Activated naive CD8-positive, alpha-beta T cell treated with anti-CD3 and anti-CD28 coated beads, Interleukin-2, amount 50 U/mL, for 24 hours (primary cell): ENCODE results near the gene BCOR.

Experiments used
- ATAC-seq: fragments of 150-1000 bp; cut with Tn5 transposase; one replicate; pipeline ENCODE4 v1.10.0; 2021
- DNase-seq: peaks from one replicate; pipeline ENCODE4 v3.0.0; 2021
- H3K27ac Mint-ChIP-seq: one replicate; pipeline ENCODE4 v1.8.0; 2021; ENCODE audit warnings: mild to moderate bottlenecking, mixed read lengths
- H3K27me3 Mint-ChIP-seq: one replicate; pipeline ENCODE4 v1.8.0; 2021; ENCODE audit warnings: mixed read lengths
- H3K36me3 Mint-ChIP-seq: one replicate; pipeline ENCODE4 v1.8.0; 2021; ENCODE audit warnings: low read depth, mixed read lengths
- H3K4me1 Mint-ChIP-seq: one replicate; pipeline ENCODE4 v1.8.0; 2021; ENCODE audit warnings: mixed read lengths
- H3K4me3 Mint-ChIP-seq: one replicate; pipeline ENCODE4 v1.8.0; 2021; ENCODE audit warnings: mild to moderate bottlenecking, moderate library complexity, mixed read lengths
- H3K9me3 Mint-ChIP-seq: one replicate; pipeline ENCODE4 v1.8.0; 2021; ENCODE audit warnings: mixed read lengths

The BCOR gene

GRCh38 chrX:40096395-40097091, 1.2 kb downstream of the BCOR start:
- Mint-ChIP-seq H3K4me3 (peak overlapping the region; percentile 86), H3K27ac (peak overlapping the region; percentile 88), H3K27me3 (no peaks in the 10 kb centered on the region), H3K36me3 (peaks cover 5% of the 10 kb centered on the region), H3K9me3 (no peaks in the 10 kb centered on the region), H3K4me1 (peaks cover 35% of the 10 kb centered on the region)
- DNase-seq = peak; percentile 70
- peak; percentile 12 for ATAC-seq

DNA sequence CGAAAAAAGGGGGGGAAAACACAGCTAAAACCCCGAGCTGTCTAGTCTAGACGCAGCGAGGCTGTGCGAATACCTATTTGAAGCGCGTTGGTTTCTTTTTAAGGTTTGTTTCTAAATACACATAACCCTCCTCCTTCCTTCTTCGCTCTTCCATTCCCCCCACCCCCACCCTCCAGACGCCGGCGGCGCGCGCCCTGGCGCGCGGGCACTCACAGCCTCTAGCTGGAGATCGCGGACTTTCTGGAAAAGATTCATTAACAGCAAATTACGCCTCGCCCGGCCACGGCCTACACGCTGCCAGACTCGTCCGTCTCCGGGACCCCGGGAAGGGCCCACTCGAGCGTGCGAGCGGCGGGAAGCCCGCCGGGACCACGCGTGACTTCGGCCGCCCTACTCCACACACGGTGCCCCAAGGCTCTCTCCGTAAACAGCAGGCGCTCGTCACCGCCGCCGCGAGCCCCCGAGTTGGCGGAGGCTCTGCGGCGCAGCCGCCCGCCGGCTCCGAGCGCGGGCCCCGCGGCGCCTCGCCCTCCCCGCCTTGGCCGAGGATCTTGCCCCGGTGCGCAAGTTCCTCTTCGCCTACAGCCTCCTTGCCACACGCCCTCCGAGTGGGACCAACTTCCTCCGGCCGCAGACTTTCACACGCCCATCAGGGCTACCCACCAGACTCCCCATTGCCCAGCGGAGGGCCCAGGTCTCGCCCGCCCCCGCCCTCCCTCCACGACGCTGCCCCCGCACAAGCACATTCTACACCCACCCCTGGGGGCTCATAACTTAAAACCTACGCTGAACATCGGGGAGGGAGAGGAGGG, 2.0 kb downstream of the BCOR start:
- ATAC-seq = no peak

DNA sequence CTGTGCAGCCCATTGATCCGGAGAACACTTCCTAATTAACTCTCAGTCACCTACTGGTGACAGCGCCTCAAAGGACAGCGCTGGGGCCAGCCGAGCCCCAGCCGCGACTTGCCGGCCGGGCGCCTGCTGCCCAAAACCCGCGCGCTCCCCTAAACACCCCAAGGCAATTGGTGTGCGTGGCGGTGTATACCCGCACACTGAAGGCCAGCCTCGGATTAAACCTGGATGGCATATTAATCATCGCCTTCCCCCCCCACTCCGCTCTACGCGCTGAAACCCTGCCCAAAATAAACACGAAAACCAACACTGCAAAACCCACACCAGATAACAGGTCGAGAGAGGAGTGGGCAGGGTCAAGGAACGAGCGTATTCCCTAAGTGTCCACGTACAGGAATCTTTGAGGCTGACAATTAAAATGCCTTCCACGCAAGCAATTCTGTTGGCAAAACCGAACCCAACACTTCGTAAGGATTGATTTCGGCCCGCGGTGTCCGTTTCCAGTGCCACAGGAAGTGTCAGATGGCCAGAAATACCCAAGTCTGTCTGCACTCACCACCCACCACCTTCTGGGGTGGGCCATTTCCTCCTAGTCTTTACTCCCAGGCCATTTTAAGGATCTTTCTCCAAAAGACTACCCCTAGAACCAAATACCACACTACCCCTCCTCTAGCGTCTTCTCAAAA, 2.7 kb downstream of the BCOR start:
- Mint-ChIP-seq H3K4me3 (peak overlapping the region; percentile 86), H3K36me3 (peaks cover 7% of the 10 kb centered on the region), H3K27me3 (no peaks in the 10 kb centered on the region), H3K27ac (peak overlapping the region; percentile 88), H3K9me3 (no peaks in the 10 kb centered on the region), H3K4me1 (peaks cover 40% of the 10 kb centered on the region)
- no peak for DNase-seq
- no peak for ATAC-seq

More for the DNA sequence above, 2.0 kb downstream of the BCOR start:
- peak; percentile 27 for DNase-seq
- Mint-ChIP-seq H3K27me3 (no peaks in the 10 kb centered on the region), H3K36me3 (peaks cover 6% of the 10 kb centered on the region), H3K27ac (peak overlapping the region; percentile 88), H3K9me3 (no peaks in the 10 kb centered on the region), H3K4me3 (peak overlapping the region; percentile 86), H3K4me1 (peaks cover 41% of the 10 kb centered on the region)

GRCh38 chrX:40094041-40094899, 3.5 kb downstream of the BCOR start:
- H3K27ac Mint-ChIP-seq = no peak overlapping the region
- H3K36me3 Mint-ChIP-seq = peaks cover 7% of the 10 kb centered on the region
- no peaks in the 10 kb centered on the region for H3K9me3 Mint-ChIP-seq
- H3K4me3 Mint-ChIP-seq = peak overlapping the region; percentile 86
- DNase-seq (no peak), ATAC-seq (no peak)
- peaks cover 37% of the 10 kb centered on the region for H3K4me1 Mint-ChIP-seq
- no peaks in the 10 kb centered on the region for H3K27me3 Mint-ChIP-seq

DNA sequence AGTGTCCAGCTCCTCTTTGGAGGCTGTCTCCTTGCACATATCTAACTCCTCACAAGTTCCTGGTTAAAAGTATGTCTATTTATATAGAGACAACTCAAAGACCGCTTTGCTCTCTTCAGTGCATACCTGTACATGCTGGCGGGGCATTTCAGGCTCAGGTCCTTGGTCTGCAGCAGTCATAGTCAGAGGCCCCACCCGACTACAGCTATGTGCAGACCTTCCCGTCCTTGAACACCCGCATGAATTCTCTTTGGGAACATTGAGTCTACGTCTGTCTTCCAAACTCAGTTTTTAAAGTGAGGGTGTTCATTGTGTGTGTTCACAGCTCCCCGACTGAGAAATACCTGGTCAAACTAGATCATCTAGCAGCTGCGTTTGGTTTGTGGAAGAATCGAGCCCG, 4.2 kb downstream of the BCOR start:
- DNase-seq = no peak

GRCh38 chrX:40092808-40093435, 4.8 kb downstream of the BCOR start:
- Mint-ChIP-seq H3K9me3 (no peaks in the 10 kb centered on the region), H3K27ac (no peak overlapping the region), H3K36me3 (peaks cover 7% of the 10 kb centered on the region), H3K4me1 (peaks cover 45% of the 10 kb centered on the region), H3K4me3 (peak overlapping the region; percentile 54), H3K27me3 (no peaks in the 10 kb centered on the region)
- DNase-seq (no peak), ATAC-seq (peak; percentile 7)

More for the DNA sequence above, 4.2 kb downstream of the BCOR start:
- Mint-ChIP-seq H3K9me3 (no peaks in the 10 kb centered on the region), H3K36me3 (peaks cover 7% of the 10 kb centered on the region), H3K4me3 (peak overlapping the region; percentile 86), H3K27me3 (no peaks in the 10 kb centered on the region), H3K27ac (no peak overlapping the region), H3K4me1 (peaks cover 41% of the 10 kb centered on the region)
- no peak for ATAC-seq

GRCh38 chrX:40091691-40092421, 5.9 kb downstream of the BCOR start:
- no peak overlapping the region for H3K27ac Mint-ChIP-seq
- DNase-seq = no peak
- no peaks in the 10 kb centered on the region for H3K27me3 Mint-ChIP-seq
- no peak for ATAC-seq
- no peak overlapping the region for H3K4me3 Mint-ChIP-seq
- H3K9me3 Mint-ChIP-seq = no peaks in the 10 kb centered on the region
- H3K36me3 Mint-ChIP-seq = peaks cover 7% of the 10 kb centered on the region
- H3K4me1 Mint-ChIP-seq = peaks cover 48% of the 10 kb centered on the region

GRCh38 chrX:40090961-40091360, 6.8 kb downstream of the BCOR start:
- DNase-seq (no peak), ATAC-seq (no peak)
- Mint-ChIP-seq H3K4me3 (peak overlapping the region; percentile 69), H3K27ac (no peak overlapping the region), H3K27me3 (no peaks in the 10 kb centered on the region), H3K9me3 (no peaks in the 10 kb centered on the region), H3K36me3 (peaks cover 7% of the 10 kb centered on the region), H3K4me1 (peaks cover 55% of the 10 kb centered on the region)

DNA sequence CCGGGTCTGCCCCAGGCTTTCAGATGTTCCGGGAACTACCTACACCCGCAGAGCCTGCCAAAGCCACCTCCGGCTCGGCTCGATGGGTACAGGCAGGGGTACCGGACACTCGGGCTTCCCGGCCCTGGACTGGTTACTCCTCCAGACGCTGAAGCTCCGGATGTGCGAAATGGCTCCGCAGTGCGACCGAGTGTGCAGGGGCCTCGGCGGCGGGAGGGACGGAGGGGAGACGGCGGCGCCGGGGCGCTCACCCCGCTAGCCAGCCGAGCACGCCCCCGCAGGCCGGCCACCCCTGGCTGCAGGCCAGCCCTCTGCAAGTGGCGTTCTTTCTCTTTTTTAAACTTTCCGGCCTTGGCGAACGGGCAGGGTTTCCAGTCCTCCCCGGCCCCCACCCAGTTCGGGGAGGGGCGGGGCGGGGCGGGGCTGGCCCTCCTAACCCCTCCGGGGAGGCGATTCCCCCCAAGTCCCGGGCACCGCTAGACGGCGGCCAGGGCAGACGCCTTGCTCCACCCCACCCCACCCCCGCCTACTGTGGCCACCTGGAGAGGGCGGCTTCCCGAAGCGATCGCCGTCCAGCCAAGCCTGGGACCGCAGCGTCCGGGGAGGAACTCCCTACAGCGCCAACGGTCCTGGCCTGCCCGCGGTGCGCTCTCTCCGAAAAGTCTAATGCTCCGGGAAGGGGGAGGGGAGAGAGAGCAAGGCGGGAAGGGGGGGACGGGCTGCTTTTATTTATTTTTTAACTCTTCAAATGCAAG, 7.5 kb downstream of the BCOR start:
- DNase-seq (no peak), ATAC-seq (peak; percentile 20)
- Mint-ChIP-seq H3K27me3 (no peaks in the 10 kb centered on the region), H3K9me3 (no peaks in the 10 kb centered on the region), H3K4me1 (peaks cover 59% of the 10 kb centered on the region), H3K36me3 (peaks cover 7% of the 10 kb centered on the region), H3K4me3 (peak overlapping the region; percentile 69), H3K27ac (no peak overlapping the region)

DNA sequence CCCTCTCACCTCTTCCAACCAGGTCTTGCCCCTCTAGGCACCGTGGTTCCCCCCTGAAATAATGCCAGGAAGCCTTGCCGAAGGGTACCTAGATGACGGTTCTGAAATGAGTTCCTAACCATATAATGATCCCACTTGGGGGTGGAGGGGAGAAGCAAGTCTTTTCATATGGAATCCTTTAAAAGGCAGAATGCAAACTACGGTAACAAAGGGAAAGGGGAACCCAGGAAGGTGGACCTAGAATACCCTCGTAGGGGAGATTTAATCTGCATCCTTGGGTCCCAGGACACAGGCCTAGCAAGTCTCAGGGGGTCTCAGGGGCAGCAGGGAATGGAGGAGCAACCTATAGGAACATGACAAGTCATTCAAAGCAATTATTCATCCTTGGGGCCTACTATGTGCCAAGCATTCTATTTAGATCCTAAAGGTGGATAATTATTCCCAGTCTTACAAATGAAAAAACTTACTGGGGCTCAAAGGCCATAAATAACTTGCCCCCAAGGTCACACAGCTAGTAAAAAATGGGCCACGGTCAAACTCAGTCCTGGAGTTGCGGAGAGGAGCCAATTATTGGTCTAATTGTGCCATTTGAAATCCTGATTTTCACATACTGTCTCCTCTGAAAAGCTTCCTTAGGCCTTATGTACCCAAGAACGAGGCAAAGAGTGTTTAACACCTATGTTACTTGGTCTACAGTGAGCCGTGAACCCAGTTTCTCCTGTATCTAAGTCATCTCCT, 8.8 kb downstream of the BCOR start:
- Mint-ChIP-seq H3K36me3 (peaks cover 7% of the 10 kb centered on the region), H3K9me3 (no peaks in the 10 kb centered on the region), H3K27me3 (no peaks in the 10 kb centered on the region), H3K4me1 (peaks cover 66% of the 10 kb centered on the region), H3K27ac (peak overlapping the region; percentile 14), H3K4me3 (no peak overlapping the region)
- ATAC-seq = no peak
- no peak for DNase-seq

GRCh38 chrX:40088299-40088625, 9.5 kb downstream of the BCOR start:
- Mint-ChIP-seq H3K27me3 (no peaks in the 10 kb centered on the region), H3K36me3 (peaks cover 4% of the 10 kb centered on the region), H3K9me3 (no peaks in the 10 kb centered on the region), H3K4me1 (peaks cover 63% of the 10 kb centered on the region), H3K4me3 (no peak overlapping the region), H3K27ac (no peak overlapping the region)
- ATAC-seq = no peak
- no peak for DNase-seq
